Fibroblast of upper back skin (primary cell): ENCODE measurements around the gene PGAP2.
"Not testable (repeated sequence)": the region's sequence is repeated elsewhere in the genome, so short reads cannot be mapped to it uniquely, and the experiment has no call there.

Experiments
- DNase-seq: peaks from one replicate; pipeline ENCODE4 v3.0.0-alpha.2; 2013

PGAP2 gene

DNA sequence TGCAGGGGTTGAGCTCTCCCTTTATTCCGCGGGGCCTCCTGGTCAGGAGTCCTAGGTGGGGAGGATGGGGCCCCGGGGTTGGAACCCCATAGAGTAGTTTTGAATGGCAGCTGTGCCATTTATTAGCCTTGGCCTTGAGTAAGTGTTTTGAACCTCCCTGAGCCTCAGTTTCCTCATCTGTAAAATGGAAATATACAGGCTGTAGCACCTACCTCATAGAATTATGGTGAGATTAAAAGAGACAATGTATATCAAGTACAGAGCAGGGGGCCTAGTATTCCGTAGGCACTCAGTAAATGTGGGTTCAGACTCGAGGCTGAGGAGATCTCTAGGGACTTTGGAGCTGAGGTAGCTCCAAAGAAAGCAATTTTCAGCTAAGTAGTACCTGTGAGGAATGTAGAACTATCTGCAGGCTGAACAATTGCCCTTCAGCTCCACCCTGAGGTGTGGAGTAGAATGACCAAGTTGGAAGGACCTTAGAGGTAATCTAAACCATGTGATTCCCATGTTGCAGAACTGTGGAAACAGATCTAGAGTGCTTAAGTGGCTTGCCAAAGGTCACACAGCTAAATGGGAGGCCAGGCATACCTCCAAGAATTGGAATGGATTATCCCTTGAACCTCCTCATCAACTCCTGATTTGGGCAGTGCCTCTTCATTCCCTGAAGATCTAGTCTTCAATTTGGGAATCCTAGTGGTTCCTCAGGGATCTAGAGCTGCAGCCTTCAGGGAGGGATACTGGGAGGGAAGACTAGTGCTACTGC is 682 bp downstream of the PGAP2 start:
- peak; percentile 46 for DNase-seq

- no peak for DNase-seq
Measured at GRCh38 chr11:3809624-3809928, 1.2 kb downstream of the PGAP2 start.

- DNase-seq, result no peak
Measured at GRCh38 chr11:3810446-3810845, 2.1 kb downstream of the PGAP2 start.

DNA sequence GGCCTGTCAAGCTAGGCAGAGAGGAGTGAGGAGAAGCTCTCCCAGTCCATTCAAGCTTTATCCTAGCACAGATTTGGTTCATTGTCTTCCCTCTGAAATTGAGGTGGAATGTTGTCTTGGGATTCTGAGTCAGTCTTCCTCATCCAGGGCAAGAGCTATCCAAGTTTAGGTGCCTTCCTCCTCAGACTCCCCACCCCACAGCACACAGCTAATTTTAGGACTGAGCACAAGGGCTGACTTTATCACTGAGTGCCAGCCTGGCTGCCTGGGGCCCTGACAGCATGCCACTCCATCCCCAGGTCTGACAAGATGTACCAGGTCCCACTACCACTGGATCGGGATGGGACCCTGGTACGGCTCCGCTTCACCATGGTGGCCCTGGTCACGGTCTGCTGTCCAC is 2.6 kb downstream of the PGAP2 start:
- no peak for DNase-seq

DNA sequence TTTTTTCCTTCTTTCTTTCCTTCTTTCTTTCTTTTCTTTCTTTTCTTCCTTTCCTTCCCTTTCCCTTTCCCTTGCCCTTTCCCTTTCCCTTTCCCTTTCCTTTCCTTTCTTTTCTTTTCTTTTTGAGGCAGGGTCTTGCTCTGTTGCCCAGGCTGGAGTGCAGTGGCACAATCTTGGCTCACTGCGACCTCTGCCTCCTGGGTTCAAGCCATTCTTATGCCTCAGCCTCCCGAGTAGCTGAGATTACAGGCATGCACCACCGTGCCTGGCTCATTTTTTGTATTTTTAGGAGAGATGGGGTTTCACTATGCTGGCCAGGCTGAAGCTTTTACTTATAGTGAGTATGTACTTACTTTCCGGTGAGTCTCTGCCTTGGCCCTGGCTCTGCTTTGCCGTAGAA is 6.5 kb downstream of the PGAP2 start:
- not testable (repeated sequence) for DNase-seq

GRCh38 chr11:3815845-3816244 is 7.5 kb downstream of the PGAP2 start:
- no peak for DNase-seq

- DNase-seq, result no peak
Measured at GRCh38 chr11:3816673-3817072, 8.3 kb downstream of the PGAP2 start.

GRCh38 chr11:3817181-3817800 is 8.9 kb downstream of the PGAP2 start:
- no peak for DNase-seq

GRCh38 chr11:3820971-3821370 is 12.6 kb downstream of the PGAP2 start:
- no peak for DNase-seq

DNA sequence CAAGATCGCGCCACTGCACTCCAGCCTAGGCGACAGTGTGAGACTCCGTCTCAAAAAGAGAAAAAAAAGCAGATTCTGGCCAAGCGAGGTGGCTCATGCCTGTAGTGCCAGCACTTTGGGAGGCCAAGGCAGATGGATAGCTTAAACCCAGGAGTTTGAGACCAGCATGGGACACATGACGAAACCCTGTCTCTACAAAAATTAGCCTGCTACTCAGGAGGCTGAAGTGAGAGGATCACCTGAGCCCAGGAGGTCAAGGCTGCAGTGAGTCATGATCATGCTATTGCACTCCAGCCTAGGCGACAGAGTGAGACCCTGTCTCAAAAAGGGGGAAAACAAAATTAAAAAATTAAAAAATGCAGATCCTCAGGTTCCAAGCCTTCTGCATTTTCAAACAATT is 14.0 kb downstream of the PGAP2 start:
- DNase-seq, result no peak

DNA sequence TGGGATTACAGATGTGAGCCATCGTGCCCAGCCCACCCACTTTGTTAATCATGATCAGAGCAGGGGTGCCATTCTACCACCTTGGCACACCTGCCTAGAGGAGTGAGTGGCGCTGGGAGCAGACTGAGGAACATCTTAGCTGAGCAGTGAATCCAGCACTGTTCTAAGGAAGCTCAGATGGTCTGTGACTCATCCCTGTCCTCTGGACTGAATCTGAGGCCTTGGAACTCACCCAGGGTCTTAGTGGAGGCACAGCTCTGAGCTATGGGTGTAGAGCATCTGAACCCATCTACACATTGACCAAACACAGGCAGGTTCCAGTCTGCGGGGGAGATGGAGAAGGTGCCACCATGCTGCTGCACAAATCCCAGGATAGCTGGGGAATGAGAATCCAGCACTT is 14.9 kb downstream of the PGAP2 start:
- DNase-seq, result peak; percentile 75

DNA sequence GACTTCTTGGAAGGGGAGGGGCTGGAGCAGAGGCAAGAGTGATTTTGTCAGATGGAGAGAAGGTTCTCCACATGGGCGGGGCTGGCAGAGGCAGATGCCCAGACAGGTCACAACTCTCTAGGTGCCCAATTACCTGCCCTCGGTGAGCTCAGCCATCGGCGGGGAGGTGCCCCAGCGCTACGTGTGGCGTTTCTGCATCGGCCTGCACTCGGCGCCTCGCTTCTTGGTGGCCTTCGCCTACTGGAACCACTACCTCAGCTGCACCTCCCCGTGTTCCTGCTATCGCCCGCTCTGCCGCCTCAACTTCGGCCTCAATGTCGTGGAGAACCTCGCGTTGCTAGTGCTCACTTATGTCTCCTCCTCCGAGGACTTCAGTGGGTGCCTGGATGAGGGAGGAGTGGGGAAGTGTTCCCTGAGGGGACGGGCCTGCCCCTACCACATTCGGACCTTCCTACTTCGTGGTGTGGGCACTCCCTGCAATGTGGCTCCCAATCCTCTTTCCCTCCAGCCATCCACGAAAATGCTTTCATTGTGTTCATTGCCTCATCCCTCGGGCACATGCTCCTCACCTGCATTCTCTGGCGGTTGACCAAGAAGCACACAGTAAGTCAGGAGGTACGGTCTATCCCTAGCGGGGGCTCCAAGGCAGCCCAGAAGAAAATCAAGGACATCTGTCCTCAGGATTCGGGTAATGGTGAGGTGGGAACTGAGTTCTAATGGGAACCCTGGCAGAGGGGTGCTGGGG is 15.6 kb downstream of the PGAP2 start:
- no peak for DNase-seq

GRCh38 chr11:3824714-3825472 is 16.5 kb downstream of the PGAP2 start:
- peak; percentile 50 for DNase-seq

DNA sequence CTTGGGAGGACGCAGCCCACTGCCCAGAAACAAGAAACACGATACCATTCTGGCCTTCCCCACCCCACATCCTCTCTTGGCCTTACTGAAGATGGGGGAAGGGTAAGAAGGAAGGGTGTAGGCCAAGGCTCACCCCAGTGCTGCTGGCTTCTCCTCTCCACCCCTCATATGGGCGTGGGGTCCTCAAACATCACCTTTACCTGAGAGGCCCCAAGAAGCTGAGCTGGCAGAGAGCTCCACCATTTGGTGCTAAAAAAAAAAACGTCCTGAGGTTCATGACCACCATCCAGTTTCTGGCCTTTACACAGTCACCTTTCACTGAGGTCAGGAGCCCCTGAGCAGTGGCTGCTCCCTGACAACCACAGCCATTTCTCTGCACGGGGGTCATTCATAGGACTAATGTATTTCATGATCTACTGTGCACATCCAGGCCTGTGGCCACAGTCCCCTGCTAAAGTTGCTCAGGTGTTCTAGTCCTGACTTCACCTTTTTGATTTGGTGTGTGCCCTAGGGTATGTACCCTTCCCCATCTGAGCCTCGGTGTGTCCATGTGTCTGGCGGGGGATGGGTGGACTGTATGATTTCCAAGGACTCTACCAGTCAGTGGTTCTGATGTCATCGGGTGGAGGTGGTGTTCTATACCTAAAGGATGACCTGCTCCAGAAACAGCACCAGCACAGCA is 17.3 kb downstream of the PGAP2 start:
- no peak for DNase-seq

DNA sequence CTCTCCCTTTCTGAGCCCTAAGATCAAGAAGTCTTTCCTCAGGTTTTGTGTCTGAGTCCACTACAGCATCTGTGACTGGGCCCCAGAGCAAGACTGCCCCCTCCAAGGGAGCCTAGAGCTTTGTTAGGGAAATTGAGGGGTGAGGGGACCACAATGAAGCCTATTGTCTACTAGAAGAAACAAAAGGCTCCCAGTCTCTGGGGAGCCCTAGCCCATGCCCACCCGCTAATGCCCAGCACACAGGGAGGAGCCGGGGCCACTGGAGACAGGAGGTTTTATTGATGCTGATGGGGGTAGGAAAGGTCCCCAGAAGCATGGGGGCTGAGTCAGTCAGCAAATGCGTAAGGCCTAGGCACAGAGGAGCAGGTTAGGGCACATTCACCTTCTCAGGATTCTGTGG is 18.4 kb downstream of the PGAP2 start:
- DNase-seq, result no peak

DNA sequence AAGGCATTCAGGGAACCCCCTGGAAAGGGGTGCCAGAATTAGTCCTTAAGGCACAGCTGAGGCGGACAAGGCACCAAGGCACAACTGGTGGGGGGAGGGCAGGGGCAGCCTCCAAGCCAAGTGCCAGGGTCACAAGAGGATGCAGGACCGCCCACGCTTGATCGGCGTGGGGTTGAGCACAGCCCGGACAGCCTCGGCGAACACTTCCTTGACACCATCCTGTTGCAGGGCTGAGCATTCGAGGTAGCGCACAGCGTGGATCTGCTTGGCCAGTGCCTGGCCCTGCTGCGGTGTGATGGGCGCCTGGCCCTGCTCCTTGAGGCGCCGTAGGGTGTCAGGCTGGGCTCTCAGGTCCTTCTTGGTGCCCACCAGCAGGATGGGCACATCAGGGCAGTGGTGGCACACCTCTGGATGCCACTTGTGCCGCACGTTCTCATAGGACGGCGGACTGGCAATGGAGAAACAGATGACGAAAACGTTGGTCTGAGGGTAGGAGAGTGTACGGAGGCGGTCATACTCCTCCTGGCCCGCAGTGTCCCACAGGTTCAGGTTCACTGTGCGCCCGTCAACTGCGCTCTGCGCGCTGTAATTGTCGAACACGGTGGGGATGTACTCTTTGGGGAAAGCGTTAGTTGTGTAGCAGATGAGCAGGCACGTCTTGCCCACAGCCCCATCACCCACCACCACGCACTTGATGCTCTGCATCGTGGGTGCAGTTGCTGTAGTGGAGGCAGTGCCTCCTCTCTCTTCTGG is 19.2 kb downstream of the PGAP2 start:
- DNase-seq, result no peak

- DNase-seq, result no peak
Measured at GRCh38 chr11:3830088-3830487, 21.7 kb downstream of the PGAP2 start.

DNA sequence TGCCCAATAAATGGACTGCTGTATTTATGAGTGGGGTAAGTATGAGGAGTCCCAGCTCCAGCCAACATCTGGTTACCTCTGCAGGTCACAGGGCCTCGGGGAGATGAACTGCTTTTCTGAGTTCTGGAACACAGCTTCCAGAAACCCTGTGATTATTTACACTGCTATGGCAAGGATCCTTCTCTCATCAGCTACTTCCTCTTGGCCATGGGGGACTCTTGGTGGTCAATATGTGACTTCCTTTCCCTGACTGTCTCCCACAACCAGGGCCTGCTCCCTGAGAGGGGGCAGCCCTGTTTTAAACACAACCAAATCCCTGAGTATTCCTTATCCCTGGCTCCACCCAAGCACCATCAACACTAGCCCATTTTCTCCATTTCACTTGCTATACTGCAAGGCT is 22.4 kb downstream of the PGAP2 start:
- DNase-seq, result no peak

DNA sequence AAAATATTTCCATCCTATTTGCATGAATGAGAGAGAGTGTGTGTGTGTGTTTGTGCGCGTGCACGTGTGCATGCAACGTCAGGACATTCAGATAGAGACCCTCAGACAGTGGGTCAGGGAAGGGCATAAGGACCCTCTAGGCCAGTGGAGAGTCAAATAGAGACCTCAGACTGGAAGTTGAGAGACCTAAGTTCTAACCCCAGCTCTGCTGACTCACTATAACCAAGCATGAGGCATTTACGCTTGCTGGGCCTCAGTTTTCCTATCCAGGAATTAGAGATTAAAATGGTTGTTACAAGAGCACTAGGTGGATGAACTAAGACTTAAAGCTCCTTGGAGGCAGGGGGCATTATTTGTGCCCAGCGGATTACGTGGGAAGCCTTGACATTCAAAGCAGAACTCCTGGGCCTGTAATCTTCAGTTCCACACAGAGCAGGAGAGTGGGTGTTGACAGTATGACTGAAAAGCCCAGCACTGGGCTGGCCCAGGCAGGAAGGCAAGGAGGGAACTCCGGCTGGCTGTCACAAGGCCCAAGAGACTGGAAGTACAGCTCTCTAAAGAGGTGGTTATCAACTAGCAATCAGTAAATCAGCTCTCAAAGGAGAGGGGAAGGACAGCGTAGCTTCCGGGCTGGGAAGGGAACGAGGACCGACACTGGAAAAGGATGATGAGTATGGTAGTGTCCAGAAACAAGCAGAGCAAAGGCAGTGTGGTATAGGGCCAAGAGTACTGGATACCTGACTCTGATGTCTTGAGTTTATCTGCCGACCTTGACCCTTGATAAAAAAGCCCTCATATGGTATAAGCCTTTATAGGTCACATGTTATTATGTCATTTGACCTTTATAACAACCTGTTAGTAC is 23.2 kb downstream of the PGAP2 start:
- DNase-seq, result no peak

- no peak for DNase-seq
Measured at GRCh38 chr11:3832816-3833215, 24.5 kb downstream of the PGAP2 start.

DNA sequence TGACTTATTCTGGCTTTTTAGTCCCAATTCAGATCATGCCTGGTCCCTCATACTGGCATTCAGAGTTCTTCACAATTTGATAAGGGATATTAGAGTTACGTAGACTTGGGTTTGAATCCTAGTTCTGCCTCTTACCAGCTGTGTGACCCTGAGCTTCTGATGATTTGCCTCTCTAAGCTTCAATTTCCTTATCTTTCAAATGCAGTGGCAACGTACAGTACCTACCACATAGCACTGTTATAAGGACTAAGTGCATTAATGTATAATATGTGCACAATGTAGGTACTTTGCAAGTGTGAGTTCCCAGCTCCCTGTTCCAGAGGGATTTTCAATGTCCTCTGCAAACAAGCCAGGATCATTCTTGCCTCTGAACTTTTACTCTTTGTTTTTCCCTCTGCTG is 25.1 kb downstream of the PGAP2 start:
- DNase-seq, result no peak
